WTC11 (cell line): ENCODE results near the gene MFGE8. TPM values are rescaled to one million over a fixed set of nuclear protein-coding genes. Genes with fewer than 3 reads are reported as not detected.
A peak's percentile ranks its signal among the peaks of the same experiment; 100 is the strongest.

Source experiments
- ATAC-seq: fragments of 200-7000 bp; cut with Tn5 transposase; 2 replicates; pipeline ENCODE4 v1.10.0; 2021; ENCODE audit warnings: mild to moderate bottlenecking, moderate library complexity
- CTCF ChIA-PET: fragments of 300-600 bp; sonication (Branson Sonifier 250); formaldehyde crosslinking; loops from one replicate; lab custom pipeline; 2021; ENCODE audit warnings: antibody characterized with exemption; lab: Charles Lee
- POLR2A ChIA-PET: fragments of 350-600 bp; sonication (Branson Sonifier 250); formaldehyde crosslinking; loops from one replicate; lab custom pipeline; 2021; ENCODE audit warnings: antibody characterized with exemption; lab: Charles Lee
- DNase-seq: peaks from one replicate; pipeline ENCODE4 v3.0.0; 2021; ENCODE audit warnings: low spot score
- H3K27ac Mint-ChIP-seq: 2 replicates; pipeline ENCODE4 v1.8.0; 2021; ENCODE audit warnings: mixed read lengths
- H3K27me3 Mint-ChIP-seq: 2 replicates; pipeline ENCODE4 v1.8.0; 2021; ENCODE audit warnings: low read depth, mild to moderate bottlenecking, moderate library complexity, mixed read lengths
- H3K36me3 Mint-ChIP-seq: 2 replicates; pipeline ENCODE4 v1.8.0; 2021; ENCODE audit warnings: mixed read lengths
- H3K4me1 Mint-ChIP-seq: 2 replicates; pipeline ENCODE4 v1.8.0; 2022; ENCODE audit warnings: mixed read lengths
- H3K4me3 Mint-ChIP-seq: 2 replicates; pipeline ENCODE4 v1.8.0; 2021; ENCODE audit warnings: mild to moderate bottlenecking, moderate library complexity, mixed read lengths
- H3K9me3 Mint-ChIP-seq: 2 replicates; pipeline ENCODE4 v1.8.0; 2021; ENCODE audit warnings: mixed read lengths
- ATF3 ChIP-seq: sonication (generic); formaldehyde crosslinking; conservative IDR thresholded peaks from 2 replicates; pipeline ENCODE4 v1.8.1; 2022; ENCODE audit warnings: mild to moderate bottlenecking, missing genetic modification reagents
- CTCF ChIP-seq: fragments of 200-600 bp; IDR thresholded peaks from 2 replicates; pipeline ENCODE4 v1.8.0; 2022; ENCODE audit warnings: antibody characterized with exemption
- GABPB1 ChIP-seq: sonication (generic); formaldehyde crosslinking; IDR thresholded peaks from 2 replicates; pipeline ENCODE4 v1.8.1; 2023; ENCODE audit warnings: mild to moderate bottlenecking, missing genetic modification reagents
- GRHL2 ChIP-seq: fragments of 250-450 bp; sonication (Bioruptor Pico); IDR thresholded peaks from 2 replicates; pipeline ENCODE4 v1.8.0; 2022; ENCODE audit warnings: mild to moderate bottlenecking, moderate library complexity; ENCODE audit not compliant: insufficient replicate concordance, severe bottlenecking
- IRF2 ChIP-seq: sonication (generic); formaldehyde crosslinking; IDR thresholded peaks from 2 replicates; pipeline ENCODE4 v1.8.0; 2022; ENCODE audit warnings: low read depth, missing genetic modification reagents, borderline replicate concordance
- MXD4 ChIP-seq: fragments of 250-450 bp; sonication (Bioruptor Pico); IDR thresholded peaks from 2 replicates; pipeline ENCODE4 v1.8.0; 2021; ENCODE audit warnings: mild to moderate bottlenecking, moderate library complexity, borderline replicate concordance
- MYBL2 ChIP-seq: sonication (generic); formaldehyde crosslinking; IDR thresholded peaks from 2 replicates; pipeline ENCODE4 v1.8.1; 2023; ENCODE audit warnings: mild to moderate bottlenecking, moderate library complexity, missing genetic modification reagents
- PREB ChIP-seq: sonication (generic); formaldehyde crosslinking; IDR thresholded peaks from 2 replicates; pipeline ENCODE4 v1.8.1; 2022; ENCODE audit warnings: mild to moderate bottlenecking, missing genetic modification reagents, moderate library complexity, borderline replicate concordance
- SMAD4 ChIP-seq: sonication (generic); formaldehyde crosslinking; IDR thresholded peaks from 2 replicates; pipeline ENCODE4 v1.8.0; 2022; ENCODE audit warnings: mild to moderate bottlenecking, missing genetic modification reagents
- USF2 ChIP-seq: sonication (generic); formaldehyde crosslinking; IDR thresholded peaks from 2 replicates; pipeline ENCODE4 v1.8.1; 2023; ENCODE audit warnings: mild to moderate bottlenecking, missing genetic modification reagents, moderate library complexity
- ZNF232 ChIP-seq: sonication (generic); formaldehyde crosslinking; IDR thresholded peaks from 2 replicates; pipeline ENCODE4 v1.8.0; 2022; ENCODE audit warnings: mild to moderate bottlenecking, missing genetic modification reagents
- ZNF317 ChIP-seq: sonication (generic); formaldehyde crosslinking; IDR thresholded peaks from 2 replicates; pipeline ENCODE4 v1.8.1; 2023; ENCODE audit warnings: low read depth, mild to moderate bottlenecking, moderate library complexity, missing genetic modification reagents, borderline replicate concordance
- ZNF671 ChIP-seq: fragments of 250-450 bp; sonication (Bioruptor Pico); IDR thresholded peaks from 2 replicates; pipeline ENCODE4 v1.8.0; 2021; ENCODE audit warnings: mild to moderate bottlenecking
- total RNA-seq: library from RNA; stranded (reverse); gene quantifications from 3 replicates; pipeline ENCODE4 v1.2.3, GENCODE V29; 2021
- TF ChIP-seq, protein P1 (sequence below): sonication (generic); formaldehyde crosslinking; IDR thresholded peaks from 2 replicates; pipeline ENCODE4 v1.8.1; 2022; ENCODE audit warnings: low read depth, mild to moderate bottlenecking, moderate library complexity, missing genetic modification reagents, borderline replicate concordance
- TF ChIP-seq, protein P2 (sequence below): sonication (generic); formaldehyde crosslinking; IDR thresholded peaks from 2 replicates; pipeline ENCODE4 v1.8.1; 2022; ENCODE audit warnings: missing genetic modification reagents, borderline replicate concordance

MFGE8 gene
- total RNA-seq, 1 experiment from 2014 or later, result 719 TPM

- TF ChIP-seq PREB (CRISPR knock-in tag), result no peak
These were observed 10.3 kb downstream of the MFGE8 start (continued) for GRCh38 chr15:88902846-88903245.

- DNase-seq, result no peak
- ChIA-PET CTCF (interaction anchor here (1.1 kb wide), 2 partner anchors 9 to 102 kb away, joined by 3 to 4 read pairs; no protein-coding TSS in a partner anchor), POLR2A (interaction anchor here (2.1 kb wide), 1 partner anchor 92 kb away, joined by 4 read pairs; no protein-coding TSS in a partner anchor)
- Mint-ChIP-seq H3K36me3 (peaks cover 88% of the 10 kb centered on the region), H3K4me3 (no peak overlapping the region), H3K4me1 (peaks cover 67% of the 10 kb centered on the region), H3K27ac (peak overlapping the region; percentile 21), H3K9me3 (no peaks in the 10 kb centered on the region), H3K27me3 (no peaks in the 10 kb centered on the region; the same call in 1 of the 2 replicates)
- no peak for TF ChIP-seq SMAD4
- no peak for TF ChIP-seq ZNF232
- TF ChIP-seq MXD4 (CRISPR knock-in tag), result no peak
- TF ChIP-seq, protein P1, sequence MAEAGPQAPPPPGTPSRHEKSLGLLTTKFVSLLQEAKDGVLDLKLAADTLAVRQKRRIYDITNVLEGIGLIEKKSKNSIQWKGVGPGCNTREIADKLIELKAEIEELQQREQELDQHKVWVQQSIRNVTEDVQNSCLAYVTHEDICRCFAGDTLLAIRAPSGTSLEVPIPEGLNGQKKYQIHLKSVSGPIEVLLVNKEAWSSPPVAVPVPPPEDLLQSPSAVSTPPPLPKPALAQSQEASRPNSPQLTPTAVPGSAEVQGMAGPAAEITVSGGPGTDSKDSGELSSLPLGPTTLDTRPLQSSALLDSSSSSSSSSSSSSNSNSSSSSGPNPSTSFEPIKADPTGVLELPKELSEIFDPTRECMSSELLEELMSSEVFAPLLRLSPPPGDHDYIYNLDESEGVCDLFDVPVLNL (CRISPR knock-in tag), result no peak
- no peak for TF ChIP-seq ZNF317
- no peak for ATAC-seq
These were observed 10.9 kb downstream of the MFGE8 start for GRCh38 chr15:88902221-88902835.

DNA sequence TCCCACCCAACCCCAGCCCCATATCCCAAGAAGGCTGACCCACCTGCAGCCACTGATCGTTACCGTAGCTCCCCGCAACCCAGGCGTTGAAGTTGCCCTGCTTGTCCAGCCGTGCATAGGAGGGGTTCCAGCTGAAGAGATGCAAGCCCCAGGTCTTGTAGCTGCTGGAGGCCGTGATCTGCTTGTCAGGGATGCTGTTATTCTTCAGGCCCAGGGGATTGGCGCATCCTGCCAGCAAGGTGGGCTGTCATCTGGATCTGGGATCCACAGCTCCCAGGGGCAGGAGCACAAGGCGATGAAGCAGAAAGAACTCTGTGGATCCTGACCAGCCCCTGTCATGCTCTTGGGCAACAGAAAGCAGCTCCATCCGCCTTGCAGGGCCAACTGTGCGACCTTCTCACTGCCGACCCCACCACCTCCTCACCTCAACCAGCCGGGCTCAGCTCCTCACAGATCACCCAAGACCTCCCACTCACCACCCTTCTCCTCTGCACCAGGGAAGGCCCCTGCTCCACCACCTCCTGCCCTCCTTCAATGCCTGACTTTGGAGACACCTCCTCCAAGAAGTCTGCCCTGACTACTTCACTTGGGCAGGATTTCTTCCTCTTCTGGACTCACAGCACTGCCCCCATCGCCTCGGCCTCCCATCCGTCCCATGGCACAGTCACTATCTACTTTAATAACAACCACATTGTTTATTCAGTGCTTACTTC, 11.5 kb downstream of the MFGE8 start:
- ATAC-seq, result no peak
- H3K27me3 Mint-ChIP-seq, result no peaks in the 10 kb centered on the region; the same call in 1 of the 2 replicates
- TF ChIP-seq CTCF, result no peak
- TF ChIP-seq ZNF671 (CRISPR knock-in tag), result no peak
- no peak for TF ChIP-seq MYBL2
- no peak for TF ChIP-seq GABPB1 (CRISPR knock-in tag)
- no peak for TF ChIP-seq IRF2
- no peak for TF ChIP-seq GRHL2 (CRISPR knock-in tag)
- no peak for TF ChIP-seq USF2
- TF ChIP-seq SMAD4, result no peak
- no peak for TF ChIP-seq ATF3 (CRISPR knock-in tag)
- TF ChIP-seq, protein P2, sequence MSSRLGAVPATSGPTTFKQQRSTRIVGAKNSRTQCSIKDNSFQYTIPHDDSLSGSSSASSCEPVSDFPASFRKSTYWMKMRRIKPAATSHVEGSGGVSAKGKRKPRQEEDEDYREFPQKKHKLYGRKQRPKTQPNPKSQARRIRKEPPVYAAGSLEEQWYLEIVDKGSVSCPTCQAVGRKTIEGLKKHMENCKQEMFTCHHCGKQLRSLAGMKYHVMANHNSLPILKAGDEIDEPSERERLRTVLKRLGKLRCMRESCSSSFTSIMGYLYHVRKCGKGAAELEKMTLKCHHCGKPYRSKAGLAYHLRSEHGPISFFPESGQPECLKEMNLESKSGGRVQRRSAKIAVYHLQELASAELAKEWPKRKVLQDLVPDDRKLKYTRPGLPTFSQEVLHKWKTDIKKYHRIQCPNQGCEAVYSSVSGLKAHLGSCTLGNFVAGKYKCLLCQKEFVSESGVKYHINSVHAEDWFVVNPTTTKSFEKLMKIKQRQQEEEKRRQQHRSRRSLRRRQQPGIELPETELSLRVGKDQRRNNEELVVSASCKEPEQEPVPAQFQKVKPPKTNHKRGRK, result no peak
- no peak for TF ChIP-seq ZNF232
- TF ChIP-seq, all 79 proteins: peak for 0
- no peak for DNase-seq
- ChIA-PET CTCF (interaction anchor here (0.6 to 1.1 kb wide), 3 partner anchors 10 to 172 kb away, joined by 3 to 4 read pairs (median 3); no protein-coding TSS in a partner anchor), POLR2A (interaction anchor here (2.1 kb wide), 1 partner anchor 93 kb away, joined by 4 read pairs; no protein-coding TSS in a partner anchor)
- H3K4me1 Mint-ChIP-seq, result peaks cover 67% of the 10 kb centered on the region
- H3K36me3 Mint-ChIP-seq, result peaks cover 81% of the 10 kb centered on the region
- no peak overlapping the region for H3K4me3 Mint-ChIP-seq
- H3K27ac Mint-ChIP-seq, result peak overlapping the region; percentile 21
- no peaks in the 10 kb centered on the region for H3K9me3 Mint-ChIP-seq
